Skeletal muscle satellite cell (primary cell): ENCODE data around the gene ACBD6.

ENCODE experiments used
- H3K27me3 ChIP-seq: 2 replicates; pipeline ENCODE4 v1.7.0; 2013; ENCODE audit warnings: low read length; ENCODE audit not compliant: control insufficient read depth, insufficient read depth
- H3K36me3 ChIP-seq: 2 replicates; pipeline ENCODE4 v1.7.0; 2013; ENCODE audit warnings: mild to moderate bottlenecking, control low read depth, low read length; ENCODE audit not compliant: insufficient read depth
- H3K4me1 ChIP-seq: 2 replicates; pipeline ENCODE4 v1.7.0; 2013; ENCODE audit warnings: low read length; ENCODE audit not compliant: control insufficient read depth, insufficient read depth
- H3K4me2 ChIP-seq: 2 replicates; pipeline ENCODE4 v1.7.0; 2013; ENCODE audit warnings: mild to moderate bottlenecking, low read length
- H3K4me3 ChIP-seq: 2 replicates; pipeline ENCODE4 v1.7.0; 2013; ENCODE audit warnings: low read length
- H3K9ac ChIP-seq: 2 replicates; pipeline ENCODE4 v1.7.0; 2013; ENCODE audit warnings: mild to moderate bottlenecking, low read depth, low read length, moderate library complexity
- H3K9me3 ChIP-seq: replicated peaks from 2 replicates; pipeline ENCODE4 v1.7.0; 2013; ENCODE audit warnings: mild to moderate bottlenecking, control low read depth, low read length

The ACBD6 gene

GRCh38 chr1:180504186-180504585, 1.8 kb upstream of the ACBD6 start:
- no peaks in the 10 kb centered on the region for H3K36me3 ChIP-seq
- peaks cover 25% of the 10 kb centered on the region for H3K4me1 ChIP-seq
- H3K4me3 ChIP-seq, result no peak overlapping the region
- no peak overlapping the region for H3K9ac ChIP-seq
- no peaks in the 10 kb centered on the region for H3K9me3 ChIP-seq
- H3K27me3 ChIP-seq, result no peaks in the 10 kb centered on the region
- H3K4me2 ChIP-seq, result no peak overlapping the region

DNA sequence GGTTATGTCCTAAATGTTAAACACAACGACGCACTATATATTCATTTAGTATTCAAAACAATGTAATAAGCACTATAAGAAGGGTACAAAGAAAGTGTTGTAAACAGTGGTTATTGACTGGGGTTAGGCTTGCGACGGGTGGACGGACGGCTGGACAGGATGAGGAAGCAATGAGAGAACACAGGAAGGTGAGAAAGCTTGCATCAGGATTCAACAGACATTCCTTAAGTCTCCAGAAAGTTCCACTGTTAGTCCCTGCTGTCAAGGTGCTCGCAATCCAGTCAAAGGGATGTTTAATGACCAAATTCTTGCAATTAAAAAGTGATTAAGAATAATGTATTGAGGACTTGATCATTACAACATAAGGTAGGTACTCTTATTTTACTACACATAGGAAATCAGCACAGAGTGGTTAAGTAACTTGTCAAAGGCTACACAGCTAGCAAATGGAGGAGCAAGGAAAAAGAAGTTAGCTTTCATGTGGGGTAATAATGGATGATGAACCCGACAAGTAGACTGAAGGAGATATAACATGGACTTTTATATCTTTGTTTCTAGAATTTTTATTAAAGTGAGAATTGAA, 994 bp upstream of the ACBD6 start:
- H3K36me3 ChIP-seq, result peaks cover 1% of the 10 kb centered on the region
- H3K27me3 ChIP-seq, result no peaks in the 10 kb centered on the region
- H3K4me3 ChIP-seq, result peak overlapping the region; percentile 96
- H3K9me3 ChIP-seq, result no peaks in the 10 kb centered on the region
- H3K9ac ChIP-seq, result peak overlapping the region; percentile 92
- H3K4me1 ChIP-seq, result peaks cover 28% of the 10 kb centered on the region
- H3K4me2 ChIP-seq, result peak overlapping the region; percentile 90

GRCh38 chr1:180501865-180502360, 464 bp downstream of the ACBD6 start:
- peaks cover 19% of the 10 kb centered on the region for H3K4me1 ChIP-seq
- H3K27me3 ChIP-seq, result no peaks in the 10 kb centered on the region
- H3K9me3 ChIP-seq, result no peaks in the 10 kb centered on the region
- peak overlapping the region; percentile 92 for H3K9ac ChIP-seq
- H3K4me3 ChIP-seq, result peak overlapping the region; percentile 96
- H3K36me3 ChIP-seq, result peaks cover 9% of the 10 kb centered on the region
- peak overlapping the region; percentile 90 for H3K4me2 ChIP-seq

DNA sequence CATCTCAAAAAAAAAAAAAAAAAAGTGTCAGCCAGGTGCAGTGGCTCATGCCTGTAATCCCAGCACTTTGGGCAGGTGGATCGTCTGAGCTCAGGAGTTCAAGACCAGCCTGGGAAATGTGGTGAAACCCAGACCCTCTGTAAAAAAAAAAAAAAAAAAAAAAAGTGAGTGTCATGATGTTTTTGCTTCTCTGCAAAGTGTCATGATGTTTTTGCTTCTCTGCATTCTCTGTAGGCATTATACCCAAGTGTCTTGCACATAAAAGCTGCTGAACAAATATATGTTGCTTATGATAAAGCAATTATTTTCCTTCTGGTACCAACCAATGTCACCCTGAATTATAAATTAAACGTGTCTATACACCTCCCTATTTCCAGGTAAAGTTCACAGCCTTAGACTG, 1.7 kb downstream of the ACBD6 start:
- Histone ChIP-seq H3K27me3 (no peaks in the 10 kb centered on the region), H3K9ac (no peak overlapping the region), H3K9me3 (no peaks in the 10 kb centered on the region), H3K4me1 (peaks cover 19% of the 10 kb centered on the region), H3K36me3 (peaks cover 15% of the 10 kb centered on the region), H3K4me3 (peak overlapping the region; percentile 96), H3K4me2 (peak overlapping the region; percentile 90)

DNA sequence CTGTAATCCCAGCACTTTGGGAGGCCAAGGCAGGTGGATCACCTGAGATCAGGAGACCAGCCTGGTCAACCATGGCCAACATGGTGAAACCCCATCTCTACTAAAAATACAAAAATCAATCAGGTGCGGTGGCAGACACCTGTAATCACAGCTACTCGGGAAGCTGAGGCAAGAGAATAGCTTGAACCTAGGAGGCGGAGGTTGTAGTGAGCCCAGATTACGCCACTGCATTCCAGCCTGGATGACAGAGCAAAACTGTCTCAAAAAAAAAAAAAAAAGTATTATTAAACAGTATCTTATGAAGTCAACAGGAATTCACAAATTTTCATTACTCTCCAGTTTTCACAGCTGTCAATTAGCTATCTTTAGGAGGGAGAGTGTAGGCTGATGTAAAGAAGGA, 3.8 kb downstream of the ACBD6 start:
- H3K9me3 ChIP-seq, result no peaks in the 10 kb centered on the region
- peaks cover 25% of the 10 kb centered on the region for H3K36me3 ChIP-seq
- no peak overlapping the region for H3K4me3 ChIP-seq
- peaks cover 18% of the 10 kb centered on the region for H3K4me1 ChIP-seq
- no peak overlapping the region for H3K4me2 ChIP-seq
- H3K9ac ChIP-seq, result no peak overlapping the region
- H3K27me3 ChIP-seq, result no peaks in the 10 kb centered on the region

DNA sequence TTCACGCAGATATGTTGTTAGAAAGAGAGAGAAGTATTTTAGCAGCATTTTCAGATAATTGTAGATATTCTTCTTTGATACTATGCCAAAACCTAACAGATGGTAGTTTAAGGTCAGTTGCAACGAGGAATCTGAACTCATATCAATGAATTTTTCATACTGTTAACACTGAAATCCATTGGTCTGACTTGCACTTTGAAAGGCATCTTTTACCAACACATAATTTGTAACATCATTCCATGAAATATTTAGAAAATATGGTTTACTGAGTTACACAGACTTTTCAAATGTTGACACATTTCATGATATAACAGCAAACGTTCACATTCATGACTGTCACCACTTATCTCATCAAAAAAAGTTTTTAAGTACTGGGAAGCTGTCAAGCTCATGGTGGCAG, 4.6 kb downstream of the ACBD6 start:
- H3K4me1 ChIP-seq, result peaks cover 13% of the 10 kb centered on the region

GRCh38 chr1:180494370-180494769, 8.0 kb downstream of the ACBD6 start:
- Histone ChIP-seq H3K27me3 (no peaks in the 10 kb centered on the region), H3K4me2 (no peak overlapping the region), H3K4me3 (no peak overlapping the region), H3K36me3 (peaks cover 38% of the 10 kb centered on the region), H3K4me1 (peaks cover 7% of the 10 kb centered on the region), H3K9ac (no peak overlapping the region), H3K9me3 (no peaks in the 10 kb centered on the region)

More for the DNA sequence above, 4.6 kb downstream of the ACBD6 start:
- Histone ChIP-seq H3K9me3 (no peaks in the 10 kb centered on the region), H3K4me2 (no peak overlapping the region), H3K4me3 (no peak overlapping the region), H3K36me3 (peaks cover 27% of the 10 kb centered on the region), H3K27me3 (no peaks in the 10 kb centered on the region), H3K9ac (no peak overlapping the region)

- Histone ChIP-seq H3K36me3 (peaks cover 45% of the 10 kb centered on the region), H3K4me2 (no peak overlapping the region), H3K9me3 (no peaks in the 10 kb centered on the region), H3K9ac (no peak overlapping the region), H3K27me3 (no peaks in the 10 kb centered on the region), H3K4me3 (no peak overlapping the region), H3K4me1 (no peaks in the 10 kb centered on the region)
These were observed 12.4 kb downstream of the ACBD6 start for GRCh38 chr1:180489976-180490375.

DNA sequence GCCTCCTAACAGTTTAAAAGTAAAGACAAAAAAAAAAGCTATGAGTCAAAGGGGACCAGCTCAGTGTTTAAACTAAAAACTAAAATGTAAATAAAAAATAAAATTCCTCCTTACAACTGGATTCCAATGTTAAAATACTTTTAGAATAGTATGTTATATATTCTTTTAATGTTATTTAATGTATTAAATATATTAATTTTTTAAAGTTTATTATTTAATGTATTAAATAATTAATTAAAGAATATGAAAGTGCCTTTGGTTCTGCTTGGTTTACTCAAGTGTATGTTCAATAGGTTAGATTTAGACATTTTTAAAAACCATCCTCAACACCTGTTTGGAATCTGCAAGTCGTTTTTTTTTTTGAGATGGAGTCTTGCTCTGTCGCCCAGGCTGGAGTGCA, 13.1 kb downstream of the ACBD6 start:
- H3K9me3 ChIP-seq, result no peaks in the 10 kb centered on the region
- H3K27me3 ChIP-seq, result no peaks in the 10 kb centered on the region
- H3K4me1 ChIP-seq, result no peaks in the 10 kb centered on the region
- H3K4me3 ChIP-seq, result no peak overlapping the region
- no peak overlapping the region for H3K4me2 ChIP-seq
- H3K9ac ChIP-seq, result no peak overlapping the region
- H3K36me3 ChIP-seq, result peaks cover 40% of the 10 kb centered on the region

GRCh38 chr1:180488661-180489060, 13.7 kb downstream of the ACBD6 start:
- Histone ChIP-seq H3K36me3 (peaks cover 37% of the 10 kb centered on the region), H3K9me3 (no peaks in the 10 kb centered on the region), H3K4me2 (no peak overlapping the region), H3K4me3 (no peak overlapping the region), H3K9ac (no peak overlapping the region), H3K27me3 (no peaks in the 10 kb centered on the region), H3K4me1 (no peaks in the 10 kb centered on the region)

- H3K4me1 ChIP-seq, result no peaks in the 10 kb centered on the region
- H3K9ac ChIP-seq, result no peak overlapping the region
- no peaks in the 10 kb centered on the region for H3K27me3 ChIP-seq
- H3K36me3 ChIP-seq, result peaks cover 28% of the 10 kb centered on the region
- H3K4me3 ChIP-seq, result no peak overlapping the region
- H3K9me3 ChIP-seq, result no peaks in the 10 kb centered on the region
- H3K4me2 ChIP-seq, result no peak overlapping the region
These were observed 16.3 kb downstream of the ACBD6 start for GRCh38 chr1:180486092-180486491.

GRCh38 chr1:180484490-180484889, 17.9 kb downstream of the ACBD6 start:
- Histone ChIP-seq H3K9me3 (no peaks in the 10 kb centered on the region), H3K4me2 (no peak overlapping the region), H3K36me3 (peaks cover 27% of the 10 kb centered on the region), H3K9ac (no peak overlapping the region), H3K4me3 (no peak overlapping the region), H3K4me1 (no peaks in the 10 kb centered on the region), H3K27me3 (no peaks in the 10 kb centered on the region)
